ENCODE measurements around the gene RSPH1.

RSPH1 gene

DNA sequence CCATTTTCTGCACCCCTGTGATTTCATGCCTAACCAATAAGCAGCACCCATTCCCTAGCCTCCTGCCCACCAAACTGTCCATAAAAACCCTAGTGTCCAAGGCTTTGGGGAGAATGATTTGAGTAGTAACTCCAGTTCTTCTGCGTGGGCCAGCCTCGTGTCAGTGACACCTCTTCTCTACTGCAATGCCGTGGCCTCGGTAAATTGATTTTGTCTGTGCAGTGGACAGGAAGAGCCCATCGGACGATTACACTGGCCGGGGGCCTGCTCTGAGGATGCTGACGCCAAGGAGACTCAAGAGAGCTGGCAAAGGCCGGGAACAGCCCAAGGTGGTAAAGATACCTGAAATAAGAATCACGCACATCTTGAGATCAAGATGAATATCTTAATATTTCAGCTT, 29.3 kb downstream of the RSPH1 start:
- no peak for DNase-seq (ENCODE audit: low spot score)

GRCh38 chr21:42465803-42466127, 30.3 kb downstream of the RSPH1 start:
- no peak for DNase-seq (ENCODE audit: low spot score)

GRCh38 chr21:42465008-42465802, 30.8 kb downstream of the RSPH1 start:
- no peak for DNase-seq (ENCODE audit: low spot score)

DNA sequence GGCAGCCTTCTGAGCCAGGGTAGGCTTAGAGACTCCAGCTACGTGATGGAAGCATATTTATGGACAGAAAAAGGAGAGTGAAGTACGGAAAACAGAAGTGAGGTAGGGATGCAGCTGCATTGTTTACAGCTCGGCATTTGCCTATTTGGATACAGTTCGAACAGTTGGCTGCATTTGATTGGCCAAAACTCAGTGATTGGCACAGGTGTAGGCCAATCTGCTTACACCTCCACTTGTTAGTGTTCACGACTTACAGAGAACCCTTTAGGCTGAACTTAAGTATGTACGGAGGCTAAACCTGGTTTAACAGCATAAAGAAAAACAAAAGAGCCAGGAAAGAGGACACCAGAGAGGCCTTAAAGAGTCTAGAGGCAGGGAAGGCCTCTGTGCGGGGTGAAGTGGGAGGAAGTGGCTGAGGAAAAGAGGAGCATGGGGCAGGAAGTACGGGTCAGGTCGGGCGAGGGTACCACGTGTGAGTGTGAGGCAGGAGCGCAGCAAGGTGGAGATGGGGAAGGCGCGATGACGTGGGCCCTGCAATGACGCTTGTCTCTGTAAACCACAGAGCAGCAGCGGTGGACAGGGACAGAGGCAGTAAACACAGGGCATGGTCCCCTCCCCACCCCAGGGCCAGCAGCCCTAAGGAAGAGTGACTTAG, 32.0 kb downstream of the RSPH1 start:
- DNase-seq (ENCODE audit: low spot score) = peak; percentile 46

DNA sequence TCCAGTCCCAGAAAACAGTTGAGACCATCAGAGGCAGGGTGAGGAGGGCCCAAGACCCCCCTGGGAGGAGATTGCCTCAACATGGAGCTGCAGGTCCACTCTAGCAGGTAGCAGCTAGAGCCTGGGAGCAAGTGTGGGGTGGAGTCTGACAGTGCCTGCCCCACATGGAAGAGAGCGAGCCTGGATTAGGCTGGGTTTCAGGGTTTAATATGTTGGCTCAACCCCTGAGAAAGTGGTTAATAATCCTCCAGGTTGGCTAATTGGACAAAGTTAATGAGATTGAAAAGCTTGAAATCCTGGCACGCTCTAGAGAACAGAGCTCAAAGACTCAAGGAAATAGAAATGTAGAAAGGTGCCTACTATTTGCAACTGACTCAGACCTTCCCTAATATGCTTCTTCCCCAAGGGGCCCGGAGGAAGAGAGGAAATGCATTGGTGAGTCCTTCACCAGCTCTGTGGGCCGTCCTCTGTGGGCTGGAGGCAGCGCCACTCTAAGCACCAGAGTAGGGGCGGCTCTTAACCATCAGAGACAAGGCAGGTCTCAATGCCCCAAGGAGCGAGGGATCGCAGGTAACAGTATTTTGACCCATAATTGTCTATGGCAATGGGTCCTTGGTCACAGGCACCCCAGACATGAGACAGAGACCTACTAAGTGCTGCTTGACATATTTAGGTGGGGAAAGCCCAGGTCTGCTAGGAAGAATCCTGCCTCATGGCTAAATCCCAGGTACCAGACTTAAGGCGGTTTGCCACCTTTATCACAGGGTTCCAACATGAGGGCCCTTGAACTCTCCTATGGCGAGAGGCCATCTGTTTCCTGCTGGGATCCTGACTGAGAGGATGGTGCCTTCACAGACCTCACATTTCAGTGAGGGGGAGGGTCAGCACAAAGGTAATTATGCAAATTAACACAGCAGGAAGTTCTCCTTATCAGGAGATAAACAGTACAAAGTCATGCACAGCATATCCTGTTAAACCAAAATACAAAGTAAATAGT, 33.8 kb downstream of the RSPH1 start:
- no peak for DNase-seq (ENCODE audit: low spot score)

DNA sequence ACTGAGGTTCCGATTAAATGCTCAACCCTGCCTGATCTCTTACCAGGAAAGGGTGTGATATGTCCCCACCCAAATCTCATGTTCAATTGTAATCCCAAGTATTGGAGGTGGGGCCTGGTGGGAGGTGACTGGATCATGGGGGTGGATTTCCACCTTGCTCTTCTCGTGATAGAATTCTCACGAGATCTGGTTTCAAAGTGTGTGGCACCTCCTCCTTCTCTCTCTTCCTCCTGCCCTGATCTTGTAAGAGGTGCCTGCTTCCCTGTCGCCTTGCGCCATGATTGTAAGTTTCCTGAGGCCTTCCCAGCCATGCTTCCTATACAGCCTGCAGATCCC, 34.9 kb downstream of the RSPH1 start:
- DNase-seq (ENCODE audit: low spot score) = no peak

DNA sequence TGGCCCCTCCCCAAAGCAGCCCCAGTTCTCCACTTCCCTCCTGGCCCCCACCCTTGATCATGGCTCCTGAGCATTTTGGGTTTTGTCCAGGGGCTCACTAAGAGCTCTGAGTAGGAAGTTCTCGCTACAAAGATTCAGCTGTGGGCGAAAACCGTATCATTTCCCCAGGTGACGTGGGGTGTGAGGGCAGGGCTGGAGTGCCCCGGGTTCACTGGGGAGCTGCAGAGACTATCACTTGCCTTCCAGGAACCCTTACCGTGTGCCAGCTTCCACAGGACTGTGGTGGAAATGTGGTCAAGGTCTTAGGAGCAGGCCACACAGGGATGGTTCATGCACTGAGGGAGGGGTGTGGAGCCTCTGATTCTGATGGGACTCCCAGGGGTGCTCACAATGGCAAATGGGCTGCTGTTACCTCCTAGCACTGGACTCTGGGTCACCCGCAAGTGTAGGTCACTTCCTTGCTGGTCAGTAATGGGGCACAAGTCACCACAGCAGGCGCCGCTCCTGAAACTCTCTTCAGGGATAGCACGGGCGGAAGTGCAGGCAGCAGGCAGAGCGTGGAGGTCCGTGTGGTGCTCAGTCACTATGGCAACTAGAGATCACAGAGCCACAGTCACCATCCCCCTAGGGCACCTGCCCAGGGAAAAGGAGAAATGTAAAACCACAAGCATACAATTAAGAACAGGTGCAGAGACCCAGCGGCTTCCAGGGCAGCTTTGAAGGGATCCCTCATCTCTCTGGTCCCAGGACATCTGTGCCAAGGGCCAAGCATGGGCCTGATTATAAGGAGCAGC, 35.4 kb downstream of the RSPH1 start:
- DNase-seq (ENCODE audit: low spot score) = no peak

- DNase-seq (ENCODE audit: low spot score) = no peak
Measured at GRCh38 chr21:42459546-42460215, 36.3 kb downstream of the RSPH1 start.

DNA sequence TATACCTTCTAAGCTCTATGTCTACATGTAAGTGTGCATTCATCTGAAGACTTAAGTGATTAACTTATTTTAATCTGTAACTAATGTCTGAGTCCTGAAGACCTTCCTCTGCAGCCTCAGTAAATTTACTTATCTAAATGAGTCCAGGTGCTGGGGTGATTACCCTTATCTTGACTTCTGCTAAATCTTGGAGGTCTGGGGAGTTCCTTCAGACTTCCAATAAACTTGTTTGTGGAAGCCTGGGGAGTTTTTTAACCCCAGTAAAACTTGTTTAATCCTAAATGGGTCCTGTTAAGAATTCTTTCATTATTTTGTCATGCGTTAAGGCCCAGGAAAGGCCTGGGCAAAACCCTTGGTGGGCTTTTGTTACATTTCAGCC, 37.0 kb downstream of the RSPH1 start:
- DNase-seq (ENCODE audit: low spot score) = no peak

DNA sequence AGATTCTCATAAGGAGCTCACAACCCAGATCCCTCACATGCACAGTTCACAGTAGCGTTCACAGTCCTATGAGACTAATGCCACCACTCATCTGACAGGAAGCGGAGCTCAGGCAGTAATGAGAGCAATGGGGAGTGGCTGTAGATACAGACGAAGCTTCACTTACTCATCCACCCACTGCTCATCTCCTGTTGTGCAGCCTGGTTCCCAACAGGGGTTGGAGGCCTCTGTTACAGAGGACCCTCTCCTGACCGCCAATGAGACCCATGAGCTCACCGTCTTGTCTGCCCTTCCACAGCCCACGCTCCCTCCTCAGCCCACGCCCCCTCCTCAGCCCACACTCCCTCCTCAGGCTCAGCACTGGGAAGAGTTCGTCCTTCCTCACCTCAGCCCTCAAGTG, 39.6 kb downstream of the RSPH1 start:
- DNase-seq (ENCODE audit: low spot score) = no peak

DNA sequence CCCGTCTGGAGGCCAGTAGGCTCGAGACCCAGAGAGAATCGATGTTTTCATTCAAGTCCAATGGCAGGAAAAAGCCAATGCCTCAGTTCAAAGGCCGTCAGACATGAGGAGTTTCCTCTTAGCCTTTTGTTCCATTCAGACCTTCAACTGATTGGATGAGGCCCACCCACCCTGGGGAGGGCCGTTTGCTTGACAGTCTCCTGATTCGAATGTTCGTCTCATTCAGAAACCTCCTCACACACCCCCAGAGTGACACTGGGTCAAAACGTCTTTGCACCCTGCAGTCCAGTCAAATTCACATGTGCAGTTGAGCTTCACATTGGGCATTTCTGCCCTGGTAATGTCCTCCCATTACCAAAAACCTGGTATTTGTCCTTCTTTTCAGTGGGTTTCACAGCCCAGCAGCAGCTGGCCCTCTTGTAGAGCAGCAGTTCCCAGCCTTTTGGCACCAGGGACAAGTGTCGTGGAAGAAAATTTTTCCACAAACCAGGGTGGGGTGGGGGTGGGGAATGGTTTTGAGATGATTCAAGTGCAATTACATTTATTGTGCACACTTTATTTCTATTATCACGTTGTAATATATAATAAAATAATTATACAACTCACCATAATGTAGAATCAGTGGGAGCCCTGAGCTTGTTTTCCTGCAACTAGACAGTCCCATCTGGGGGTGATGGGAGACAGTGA, 40.1 kb downstream of the RSPH1 start:
- no peak for DNase-seq (ENCODE audit: low spot score)

GRCh38 chr21:42455196-42455595, 40.8 kb downstream of the RSPH1 start:
- DNase-seq (ENCODE audit: low spot score) = no peak

DNA sequence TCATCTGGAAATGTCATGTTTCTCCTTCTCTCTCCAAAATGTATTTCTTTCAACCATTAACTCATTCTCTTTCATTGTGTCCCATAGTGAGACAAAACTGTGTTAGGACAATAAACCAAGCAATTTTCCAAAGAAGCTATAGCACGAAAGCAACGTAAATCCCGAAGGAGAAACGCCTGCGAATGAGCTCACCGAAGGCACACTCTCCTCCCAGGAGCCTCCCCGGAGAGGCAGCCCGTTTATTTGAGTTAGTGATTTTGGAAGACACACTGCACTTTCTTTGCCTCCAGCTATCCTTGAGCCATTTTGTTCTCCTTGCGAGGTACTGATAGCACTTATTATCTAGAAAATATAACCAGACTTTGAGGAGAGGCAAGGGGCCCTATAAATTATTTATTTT, 41.2 kb downstream of the RSPH1 start:
- no peak for DNase-seq (ENCODE audit: low spot score)

GRCh38 chr21:42453986-42454570, 41.9 kb downstream of the RSPH1 start:
- DNase-seq (ENCODE audit: low spot score) = no peak

DNA sequence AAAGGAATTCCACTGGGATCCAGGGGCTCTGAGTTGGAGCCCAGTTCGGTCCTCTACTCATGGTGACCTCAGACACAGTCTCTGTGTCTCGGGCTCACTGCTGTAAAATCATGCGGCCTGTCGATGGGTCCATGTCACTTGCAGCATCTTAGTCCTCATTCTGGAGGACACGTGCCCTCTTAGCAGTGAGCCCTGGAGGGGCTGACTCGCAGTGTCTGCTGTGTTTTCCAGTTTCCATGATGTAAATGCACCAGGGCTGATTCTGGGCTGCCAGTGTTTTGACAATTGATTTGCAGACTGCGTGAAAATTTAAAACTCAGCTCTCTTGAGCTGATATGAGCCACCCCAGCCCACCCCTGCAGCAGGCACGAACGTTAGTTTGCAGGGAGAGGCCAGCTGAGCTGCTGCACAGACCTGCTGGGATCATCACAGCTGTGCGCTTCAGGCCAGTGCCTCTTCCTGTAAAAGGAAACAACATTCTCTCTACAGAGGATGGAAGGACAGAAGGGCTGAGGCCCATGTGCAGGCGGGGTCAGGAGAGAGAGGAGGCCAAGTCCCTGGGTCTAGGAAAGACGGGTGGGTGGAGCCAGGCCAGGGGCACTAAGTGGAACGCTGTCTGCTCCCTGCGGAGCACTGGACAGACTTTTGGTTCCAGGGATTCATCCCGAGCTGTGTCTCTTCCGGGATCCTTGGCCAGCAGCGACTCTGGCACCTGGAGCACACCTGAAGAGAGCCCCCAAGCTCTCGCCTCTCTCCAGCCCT, 42.6 kb downstream of the RSPH1 start:
- no peak for DNase-seq (ENCODE audit: low spot score)

DNA sequence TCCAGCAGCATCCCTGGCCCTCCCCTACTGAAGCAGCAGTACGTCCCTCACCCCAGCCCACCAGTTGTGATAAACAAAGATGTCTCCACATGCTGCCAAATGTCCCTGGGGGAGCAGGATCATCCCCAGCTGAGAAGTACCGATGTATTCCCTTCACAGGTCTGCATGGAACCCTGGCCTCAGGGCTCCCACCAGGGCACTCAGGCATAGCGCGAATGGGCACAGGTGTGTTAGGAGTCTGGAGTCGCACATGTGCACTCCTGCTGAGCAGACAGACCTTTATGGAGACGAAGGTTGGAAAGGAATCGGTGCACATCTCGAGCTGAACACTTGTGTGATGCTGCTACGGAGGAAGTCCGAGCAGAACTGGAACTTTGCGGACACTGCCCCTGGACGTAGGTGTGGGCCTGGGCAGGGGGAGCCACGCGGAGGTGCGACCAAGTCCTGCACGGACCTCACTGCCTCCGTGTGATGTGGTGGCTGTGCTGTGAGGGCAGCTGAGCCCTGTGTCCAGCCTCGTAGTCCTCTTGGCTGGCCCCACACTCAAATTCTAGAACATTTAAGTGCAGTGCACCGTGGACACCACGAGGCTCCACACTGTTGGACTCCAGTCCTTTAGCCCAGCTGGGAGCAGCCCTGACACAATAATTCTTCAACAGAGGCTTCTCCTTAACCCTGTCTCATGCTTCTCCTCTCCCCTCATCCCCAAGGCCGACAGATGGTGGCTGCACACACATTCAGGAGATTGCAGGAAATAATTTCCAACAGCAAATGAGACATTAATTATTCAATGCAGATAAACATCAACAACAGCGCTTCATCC, 43.4 kb downstream of the RSPH1 start:
- no peak for DNase-seq (ENCODE audit: low spot score)

DNA sequence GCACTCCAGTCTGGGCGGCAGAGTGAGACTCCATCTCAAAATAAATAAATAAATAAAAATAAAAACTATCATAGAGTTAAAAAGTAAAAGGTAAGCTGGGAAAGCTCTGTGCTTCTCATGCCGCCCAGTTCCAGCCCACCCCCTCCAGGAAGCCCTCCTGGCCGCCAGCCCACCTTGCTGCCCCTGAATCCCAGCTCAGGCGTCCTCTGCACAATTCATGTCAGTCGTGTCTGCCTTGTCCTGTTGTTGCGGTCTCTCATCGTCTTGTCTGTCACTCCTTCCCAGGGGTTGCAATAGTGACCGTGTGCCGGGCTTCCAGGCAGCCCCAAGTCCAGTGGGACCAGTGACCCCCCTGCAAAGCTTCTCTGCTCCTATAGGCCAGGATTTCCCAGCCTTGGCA, 44.1 kb downstream of the RSPH1 start:
- DNase-seq (ENCODE audit: low spot score) = no peak

GRCh38 chr21:42448686-42449085, 47.3 kb downstream of the RSPH1 start:
- no peak for DNase-seq (ENCODE audit: low spot score)

DNA sequence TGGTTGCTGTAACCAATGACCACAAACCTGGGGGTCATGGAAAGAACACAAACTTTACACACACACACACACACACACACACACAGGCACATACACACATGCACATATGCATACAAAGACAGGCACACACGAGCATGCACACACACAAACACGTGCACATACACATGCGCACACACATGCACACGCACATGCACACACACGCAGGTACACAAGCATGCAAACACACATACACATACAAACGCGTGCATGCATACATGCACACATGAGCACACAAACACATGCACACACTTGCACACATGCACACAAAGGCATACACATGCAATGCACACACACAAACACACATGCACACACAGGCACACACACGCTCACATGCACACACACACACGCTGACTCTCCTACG, 48.3 kb downstream of the RSPH1 start:
- DNase-seq (ENCODE audit: low spot score) = no peak
